ENCODE data around the gene SMAD6. TPM values are rescaled to one million over a fixed set of nuclear protein-coding genes. Genes with fewer than 3 reads are reported as not detected.

SMAD6 gene
- total and polyA plus RNA-seq, 2 experiments from 2014 or later, result 3.6 to 32.9 TPM

DNA sequence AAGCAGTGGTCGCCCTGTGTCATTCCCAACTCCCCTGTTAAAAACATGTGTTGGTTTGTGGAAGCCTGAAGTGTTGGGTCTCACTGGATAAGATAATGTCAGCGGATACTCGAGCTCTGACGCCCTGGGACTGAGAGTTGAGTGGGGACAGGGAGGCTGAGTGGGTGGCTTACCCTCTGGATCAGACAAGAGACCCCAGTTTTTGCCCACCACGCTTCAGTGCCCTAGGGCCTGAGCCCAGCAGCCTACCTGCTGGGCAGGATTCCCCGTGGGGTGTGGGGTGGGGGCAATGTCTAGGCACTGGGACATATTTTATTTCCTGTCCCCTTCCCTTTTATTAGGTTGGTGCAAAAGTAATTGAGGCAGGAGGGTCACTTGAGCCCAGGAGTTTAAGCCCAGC, 75.0 kb downstream of the SMAD6 start:
- Histone ChIP-seq H3K4me1 (ENCODE audit: insufficient read depth) (peaks cover 61% of the 10 kb centered on the region), H3K9me3 (ENCODE audit: low read depth) (no peaks in the 10 kb centered on the region), H3K79me2 (ENCODE audit: insufficient read depth) (peaks cover 83% of the 10 kb centered on the region), H3K27me3 (replicated peaks; ENCODE audit: insufficient read depth) (no peaks in the 10 kb centered on the region), H3K27ac (no peak overlapping the region), H3K9ac (no peak overlapping the region), H3K36me3 (ENCODE audit: low read depth) (no peaks in the 10 kb centered on the region), H4K20me1 (ENCODE audit: insufficient read depth) (no peaks in the 10 kb centered on the region), H2AFZ (no peak overlapping the region), H3K9me2 (ENCODE audit: insufficient read depth) (no peaks in the 10 kb centered on the region), H3K4me2 (ENCODE audit: unreplicated experiment) (no peak overlapping the region), H3F3A (ENCODE audit: insufficient read depth) (peaks cover 31% of the 10 kb centered on the region; the same call in 1 of the 2 replicates), H3K4me3 (no peak overlapping the region)
- TF ChIP-seq EZH2 (IDR thresholded peaks at IDR 0.05; ENCODE audit: insufficient read depth, poor library complexity, severe bottlenecking) (no peak), EZH2phosphoT487 (IDR thresholded peaks at IDR 0.05; ENCODE audit: insufficient read depth, low read depth) (no peak)
- in situ Hi-C loops (cut with MboI), result no loop called here
- 71 to 77% methylated on average over 5 to 6 of the region's 6 CpGs for WGBS, 2 experiments (ENCODE audit: low coverage in 1 of 2, low lambda C conversion rate in 2 of 2, missing lambda C conversion rate in 2 of 2)
- DNase-seq, result no peak

DNA sequence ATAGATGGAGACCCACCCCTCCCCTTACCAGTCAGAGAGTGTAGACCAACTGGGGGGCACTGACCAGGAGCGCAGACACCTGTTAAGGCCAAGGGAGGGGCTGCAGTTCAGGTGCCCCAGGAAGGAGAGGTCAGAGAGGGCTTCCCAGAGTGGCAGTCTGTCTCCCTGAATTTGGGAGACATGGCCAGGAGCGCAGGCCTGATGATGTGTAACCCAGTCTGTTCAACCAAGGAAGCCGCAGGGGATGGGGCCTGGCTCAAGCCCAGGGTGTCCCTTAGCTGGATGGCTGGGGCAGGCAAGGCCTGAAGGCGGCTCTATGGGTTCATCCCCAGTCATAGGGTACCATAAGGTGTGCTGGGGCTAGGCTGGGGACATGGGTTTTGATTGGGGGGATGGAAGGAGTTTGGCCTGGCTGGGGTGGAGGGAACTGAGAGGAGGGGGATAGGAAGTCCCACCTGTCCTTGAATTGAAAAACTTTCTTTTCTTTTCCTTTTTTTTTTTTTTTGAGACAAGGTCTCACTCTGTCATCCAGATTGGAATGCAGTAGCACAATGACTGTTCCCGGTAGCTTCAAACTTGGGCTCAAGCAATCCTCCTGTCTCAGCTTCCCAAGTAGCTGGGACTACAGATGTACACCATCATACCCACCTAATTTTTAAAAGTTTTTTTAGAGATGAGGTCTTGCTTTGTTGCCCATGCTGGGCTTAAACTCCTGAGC, 75.7 kb downstream of the SMAD6 start:
- in situ Hi-C loops (cut with MboI), result no loop called here
- WGBS, 2 experiments (ENCODE audit: low coverage in 1 of 2, low lambda C conversion rate in 2 of 2, missing lambda C conversion rate in 2 of 2), result 81 to 85% methylated on average over 5 of the region's 5 CpGs
- H3K27ac ChIP-seq, result peak overlapping the region; percentile 17
- H3K9me3 ChIP-seq (ENCODE audit: low read depth), result no peaks in the 10 kb centered on the region
- H3K27me3 ChIP-seq (replicated peaks; ENCODE audit: insufficient read depth), result no peaks in the 10 kb centered on the region
- H3K79me2 ChIP-seq (ENCODE audit: insufficient read depth), result peaks cover 83% of the 10 kb centered on the region
- H4K20me1 ChIP-seq (ENCODE audit: insufficient read depth), result no peaks in the 10 kb centered on the region
- no peak overlapping the region for H3K4me2 ChIP-seq (ENCODE audit: unreplicated experiment)
- H3K9me2 ChIP-seq (ENCODE audit: insufficient read depth), result no peaks in the 10 kb centered on the region
- no peak overlapping the region for H3K4me3 ChIP-seq
- H3K9ac ChIP-seq, result no peak overlapping the region
- peak; percentile 55 for DNase-seq
- peaks cover 61% of the 10 kb centered on the region for H3K4me1 ChIP-seq (ENCODE audit: insufficient read depth)
- H2AFZ ChIP-seq, result no peak overlapping the region
- H3K36me3 ChIP-seq (ENCODE audit: low read depth), result peaks cover 5% of the 10 kb centered on the region; the same call in 1 of the 2 replicates
- TF ChIP-seq EZH2phosphoT487 (IDR thresholded peaks at IDR 0.05; ENCODE audit: insufficient read depth, low read depth) (no peak), EZH2 (IDR thresholded peaks at IDR 0.05; ENCODE audit: insufficient read depth, poor library complexity, severe bottlenecking) (no peak)
- H3F3A ChIP-seq (ENCODE audit: insufficient read depth), result peaks cover 31% of the 10 kb centered on the region; the same call in 1 of the 2 replicates

DNA sequence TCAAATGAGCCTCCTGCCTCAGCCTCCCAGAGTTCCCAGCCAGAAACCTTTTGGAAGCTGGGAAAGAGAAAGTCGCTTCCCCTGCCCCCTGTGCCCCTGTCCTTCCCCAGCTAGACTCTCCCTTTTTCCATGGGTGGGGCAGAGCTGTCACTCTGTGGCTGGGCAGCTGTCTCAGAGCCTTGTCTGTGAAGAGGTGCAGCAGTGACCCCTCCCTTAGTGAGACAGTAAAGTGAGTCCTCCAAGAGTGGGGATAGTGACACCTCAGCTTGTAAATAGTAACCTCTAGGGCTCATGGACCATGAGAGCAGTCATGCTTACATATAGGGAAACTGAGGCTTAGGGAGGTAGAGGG, 76.3 kb downstream of the SMAD6 start:
- Histone ChIP-seq H3K79me2 (ENCODE audit: insufficient read depth) (peaks cover 82% of the 10 kb centered on the region), H3K27ac (peak overlapping the region; percentile 17), H3K9me3 (ENCODE audit: low read depth) (no peaks in the 10 kb centered on the region), H3K4me3 (no peak overlapping the region), H3K9ac (no peak overlapping the region), H3F3A (ENCODE audit: insufficient read depth) (peaks cover 30% of the 10 kb centered on the region; the same call in 1 of the 2 replicates), H3K4me2 (ENCODE audit: unreplicated experiment) (no peak overlapping the region), H4K20me1 (ENCODE audit: insufficient read depth) (no peaks in the 10 kb centered on the region), H3K4me1 (ENCODE audit: insufficient read depth) (peaks cover 59% of the 10 kb centered on the region), H2AFZ (no peak overlapping the region), H3K36me3 (ENCODE audit: low read depth) (peaks cover 9% of the 10 kb centered on the region; the same call in 1 of the 2 replicates), H3K9me2 (ENCODE audit: insufficient read depth) (no peaks in the 10 kb centered on the region), H3K27me3 (replicated peaks; ENCODE audit: insufficient read depth) (no peaks in the 10 kb centered on the region)
- TF ChIP-seq EZH2phosphoT487 (IDR thresholded peaks at IDR 0.05; ENCODE audit: insufficient read depth, low read depth) (no peak), EZH2 (IDR thresholded peaks at IDR 0.05; ENCODE audit: insufficient read depth, poor library complexity, severe bottlenecking) (no peak)
- WGBS, 2 experiments (ENCODE audit: low coverage in 1 of 2, low lambda C conversion rate in 2 of 2, missing lambda C conversion rate in 2 of 2), result 25 to 71% methylated on average over 1 of the region's 1 CpG
- in situ Hi-C loops (cut with MboI), result no loop called here
- DNase-seq, result no peak

DNA sequence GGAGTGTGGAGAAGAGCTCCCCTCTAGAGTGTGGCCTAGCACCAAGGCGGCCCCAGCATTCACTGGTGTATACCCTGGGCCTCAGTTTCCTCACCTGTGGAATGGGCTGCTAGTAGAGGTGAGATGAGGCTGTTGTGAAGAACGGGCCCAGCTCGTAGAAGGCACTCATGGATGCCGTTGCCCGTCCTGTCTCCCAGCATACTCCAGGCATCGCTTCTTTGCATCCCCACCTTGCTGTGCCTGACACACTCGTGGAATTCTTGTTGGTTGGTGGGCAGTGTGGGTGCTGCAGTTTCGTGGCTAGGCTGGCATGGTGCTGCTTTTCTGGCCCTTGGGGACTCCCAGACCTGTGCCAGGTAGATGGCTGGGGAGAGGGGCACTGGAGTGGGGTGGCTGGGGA, 76.7 kb downstream of the SMAD6 start:
- WGBS, 2 experiments (ENCODE audit: low coverage in 1 of 2, low lambda C conversion rate in 2 of 2, missing lambda C conversion rate in 2 of 2), result 88 to 90% methylated on average over 8 of the region's 8 CpGs
- in situ Hi-C loops (cut with MboI), result no loop called here
- Histone ChIP-seq H4K20me1 (ENCODE audit: insufficient read depth) (no peaks in the 10 kb centered on the region), H3K9me3 (ENCODE audit: low read depth) (no peaks in the 10 kb centered on the region), H3K27me3 (replicated peaks; ENCODE audit: insufficient read depth) (no peaks in the 10 kb centered on the region), H3K36me3 (ENCODE audit: low read depth) (peaks cover 9% of the 10 kb centered on the region; the same call in 1 of the 2 replicates), H3K9ac (no peak overlapping the region), H3K27ac (peak overlapping the region; percentile 17; the same call in 1 of the 2 replicates), H3K9me2 (ENCODE audit: insufficient read depth) (no peaks in the 10 kb centered on the region), H3F3A (ENCODE audit: insufficient read depth) (0 out of 2 replicates have a peak, but pooled peaks cover 27% of the 10 kb centered on the region), H3K4me2 (ENCODE audit: unreplicated experiment) (no peak overlapping the region), H3K79me2 (ENCODE audit: insufficient read depth) (peaks cover 77% of the 10 kb centered on the region), H3K4me3 (no peak overlapping the region), H2AFZ (no peak overlapping the region), H3K4me1 (ENCODE audit: insufficient read depth) (peaks cover 55% of the 10 kb centered on the region)
- no peak for DNase-seq
- TF ChIP-seq EZH2phosphoT487 (IDR thresholded peaks at IDR 0.05; ENCODE audit: insufficient read depth, low read depth) (no peak), EZH2 (IDR thresholded peaks at IDR 0.05; ENCODE audit: insufficient read depth, poor library complexity, severe bottlenecking) (no peak)
